IPS DF 6.9 (cell line): Measurements from ENCODE around the gene TRAPPC11.

ENCODE experiments used
- DNase-seq: peaks from one replicate; pipeline ENCODE4 v3.0.0-alpha.2; 2013; ENCODE audit warnings: low read depth, low spot score
- H3K27ac ChIP-seq: one replicate; pipeline ENCODE4 v1.5.1; 2013; ENCODE audit warnings: low read length, control low read depth
- H3K27me3 ChIP-seq: 2 replicates; pipeline ENCODE4 v1.6.1; 2013; ENCODE audit warnings: mild to moderate bottlenecking, low read length; ENCODE audit not compliant: control insufficient read depth, insufficient read depth
- H3K36me3 ChIP-seq: 2 replicates; pipeline ENCODE4 v1.6.1; 2013; ENCODE audit warnings: low read length; ENCODE audit not compliant: control insufficient read depth, insufficient read depth
- H3K4me1 ChIP-seq: 2 replicates; pipeline ENCODE4 v1.6.1; 2013; ENCODE audit warnings: low read length; ENCODE audit not compliant: control insufficient read depth, insufficient read depth
- H3K4me3 ChIP-seq: 2 replicates; pipeline ENCODE4 v1.5.1; 2013; ENCODE audit warnings: mild to moderate bottlenecking, low read length
- H3K9me3 ChIP-seq: 2 replicates; pipeline ENCODE4 v1.6.1; 2013; ENCODE audit warnings: low read length, inconsistent platforms; ENCODE audit not compliant: control insufficient read depth, insufficient read depth
- WGBS: extraction: QIAGEN DNeasy Blood & Tissue Kit; methylation state at CpG from one replicate; pipeline ENCODE4 v1.1.7; 2013; ENCODE audit warnings: mixed read lengths, missing lambda C conversion rate; ENCODE audit not compliant: insufficient read length, insufficient coverage; 5-methylcytosine and 5-hydroxymethylcytosine counted together

The TRAPPC11 gene

DNA sequence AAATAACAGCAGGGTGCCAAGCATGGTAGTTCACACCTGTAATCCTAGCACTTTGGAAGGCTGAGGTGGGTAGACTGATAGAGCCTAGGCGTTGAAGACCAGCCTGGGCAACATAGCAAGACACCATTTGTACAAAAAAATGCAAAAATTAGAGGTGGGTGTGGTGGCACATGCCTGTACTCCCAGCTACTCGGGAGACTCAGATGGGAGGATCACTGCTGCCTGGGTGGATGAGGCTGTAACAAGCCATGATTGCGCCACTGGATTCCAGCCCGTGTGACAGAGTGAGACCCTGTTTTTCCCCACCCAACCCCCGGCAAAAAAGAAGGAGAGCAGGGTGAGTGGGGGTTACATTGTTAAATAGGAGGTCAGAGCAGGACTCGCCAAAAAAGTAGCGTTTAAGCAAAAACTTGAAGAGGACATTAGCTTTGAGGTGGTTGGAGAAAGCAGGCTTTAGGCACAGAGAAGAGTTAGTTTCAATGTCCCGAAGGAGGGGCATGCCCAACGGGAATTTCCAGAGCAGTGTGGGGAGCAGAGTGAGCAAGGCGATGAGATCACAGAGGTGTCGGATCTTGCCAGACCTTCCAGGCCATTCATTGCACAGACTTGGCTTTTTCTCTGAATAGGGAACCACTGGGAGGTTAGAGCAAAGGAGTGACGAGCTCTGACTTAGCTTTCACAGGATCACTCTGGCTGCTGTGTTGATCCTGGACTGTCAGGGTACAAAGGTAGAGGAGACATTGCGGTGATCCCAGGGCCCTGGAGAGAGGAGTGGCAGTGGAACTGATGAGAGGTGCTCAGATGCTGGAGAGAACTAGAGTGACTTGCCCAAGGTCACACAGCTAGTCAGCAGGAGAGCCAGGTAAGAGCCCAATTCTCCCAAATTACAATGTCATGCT is 70.6 kb downstream of the TRAPPC11 start:
- no peaks in the 10 kb centered on the region for H3K9me3 ChIP-seq
- no peaks in the 10 kb centered on the region for H3K36me3 ChIP-seq
- no peak overlapping the region for H3K27ac ChIP-seq
- DNase-seq: no peak
- no peaks in the 10 kb centered on the region for H3K4me1 ChIP-seq
- H3K27me3 ChIP-seq: no peaks in the 10 kb centered on the region
- no peak overlapping the region for H3K4me3 ChIP-seq
- no CpG with 5 or more reads among the region's 13 CpGs for WGBS

GRCh38 chr4:183732296-183732695 is 73.2 kb downstream of the TRAPPC11 start:
- WGBS: no CpG with 5 or more reads among the region's 8 CpGs
- Histone ChIP-seq H3K4me1 (no peaks in the 10 kb centered on the region), H3K9me3 (no peaks in the 10 kb centered on the region), H3K27me3 (no peaks in the 10 kb centered on the region), H3K4me3 (no peak overlapping the region), H3K27ac (no peak overlapping the region), H3K36me3 (no peaks in the 10 kb centered on the region)
- DNase-seq: no peak

DNA sequence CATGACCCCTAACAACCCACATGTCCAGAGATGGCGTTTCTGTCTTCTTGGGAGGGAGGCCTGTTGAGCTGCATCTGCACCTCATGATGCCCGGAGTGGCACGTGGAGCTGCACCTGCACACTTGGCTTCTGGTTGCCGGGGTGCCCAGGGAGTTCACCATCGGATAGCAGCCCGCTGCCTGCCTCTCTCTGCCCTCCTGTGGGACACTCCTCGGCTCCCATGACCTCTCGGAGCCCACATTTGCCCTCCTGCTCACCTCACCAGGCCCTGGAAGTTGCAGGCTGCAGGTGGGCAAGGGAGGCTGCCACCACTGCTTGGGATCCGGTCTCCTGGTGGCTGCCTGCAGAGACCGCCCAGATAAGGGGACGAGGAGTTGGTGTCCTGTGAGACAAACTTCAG is 74.1 kb downstream of the TRAPPC11 start:
- Histone ChIP-seq H3K27me3 (no peaks in the 10 kb centered on the region), H3K36me3 (no peaks in the 10 kb centered on the region), H3K27ac (no peak overlapping the region), H3K9me3 (no peaks in the 10 kb centered on the region), H3K4me1 (no peaks in the 10 kb centered on the region), H3K4me3 (no peak overlapping the region)
- no peak for DNase-seq
- no CpG with 5 or more reads among the region's 11 CpGs for WGBS

DNA sequence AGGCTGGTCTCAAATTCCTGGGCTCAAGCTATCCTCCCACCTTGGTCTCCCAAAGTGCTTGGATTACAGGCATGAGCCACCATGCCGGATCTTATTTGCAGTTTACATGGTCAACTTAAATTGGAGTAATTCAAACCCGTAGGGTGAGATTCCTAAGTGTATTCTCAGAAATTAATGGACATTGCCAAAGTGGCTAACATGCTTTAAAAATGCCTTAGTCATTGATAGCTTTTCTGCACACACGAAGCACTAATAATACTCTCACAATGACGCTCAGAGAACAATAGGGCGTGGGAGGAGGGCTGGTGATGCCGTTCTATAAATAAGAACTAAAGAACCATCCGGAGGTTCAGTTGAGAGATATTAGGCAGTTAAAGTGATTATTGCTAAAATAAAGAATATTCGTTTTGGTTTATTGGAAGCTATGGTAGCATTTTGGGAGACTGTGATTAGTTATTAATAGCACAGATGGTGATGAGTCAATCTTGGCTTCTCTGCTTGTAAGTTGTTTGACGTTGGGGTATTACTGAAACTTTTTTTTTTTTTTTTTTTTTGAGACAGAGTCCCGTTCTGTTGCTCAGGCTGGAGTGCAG is 79.1 kb downstream of the TRAPPC11 start:
- Histone ChIP-seq H3K36me3 (no peaks in the 10 kb centered on the region), H3K27me3 (no peaks in the 10 kb centered on the region), H3K9me3 (no peaks in the 10 kb centered on the region), H3K4me3 (no peak overlapping the region), H3K4me1 (no peaks in the 10 kb centered on the region), H3K27ac (no peak overlapping the region)
- DNase-seq: no peak
- WGBS: 100% methylated on average over 1 of the region's 10 CpGs

DNA sequence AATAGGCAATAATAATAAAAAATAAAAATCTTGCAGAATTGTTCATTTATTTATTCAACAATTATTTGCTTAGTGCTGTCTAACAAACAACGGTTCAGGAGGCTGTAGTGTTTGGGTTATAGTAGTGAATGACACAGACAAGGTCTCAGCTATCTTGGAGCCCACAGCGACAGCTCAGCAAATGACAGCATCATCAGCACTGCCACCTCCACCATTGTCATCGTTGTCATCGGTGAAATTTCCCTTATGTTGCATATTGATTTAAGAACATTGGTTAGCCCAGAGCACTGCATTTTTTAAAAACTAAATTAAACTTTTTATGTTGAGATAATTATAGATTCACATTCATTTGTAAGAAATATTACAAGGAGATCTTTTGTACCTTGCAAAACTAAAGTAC is 79.9 kb downstream of the TRAPPC11 start:
- Histone ChIP-seq H3K27ac (no peak overlapping the region), H3K4me1 (no peaks in the 10 kb centered on the region), H3K27me3 (no peaks in the 10 kb centered on the region), H3K36me3 (no peaks in the 10 kb centered on the region), H3K9me3 (no peaks in the 10 kb centered on the region), H3K4me3 (no peak overlapping the region)
- DNase-seq: no peak
- no CpG with 5 or more reads among the region's 4 CpGs for WGBS

GRCh38 chr4:183746305-183747229 is 87.5 kb downstream of the TRAPPC11 start:
- no peak for DNase-seq
- H3K9me3 ChIP-seq: no peaks in the 10 kb centered on the region; the same call in 1 of the 2 replicates
- no peak overlapping the region for H3K27ac ChIP-seq
- no peak overlapping the region for H3K4me3 ChIP-seq
- no peaks in the 10 kb centered on the region for H3K36me3 ChIP-seq
- H3K4me1 ChIP-seq: no peaks in the 10 kb centered on the region; the same call in 1 of the 2 replicates
- no peaks in the 10 kb centered on the region for H3K27me3 ChIP-seq
- WGBS: no CpG with 5 or more reads among the region's 48 CpGs

- Histone ChIP-seq H3K27me3 (no peaks in the 10 kb centered on the region), H3K4me3 (no peak overlapping the region), H3K27ac (no peak overlapping the region), H3K9me3 (no peaks in the 10 kb centered on the region; the same call in 1 of the 2 replicates), H3K36me3 (no peaks in the 10 kb centered on the region), H3K4me1 (no peaks in the 10 kb centered on the region; the same call in 1 of the 2 replicates)
- no CpG with 5 or more reads among the region's 2 CpGs for WGBS
- DNase-seq: no peak
Observed at GRCh38 chr4:183747380-183747779, 88.3 kb downstream of the TRAPPC11 start.

- Histone ChIP-seq H3K27me3 (no peaks in the 10 kb centered on the region), H3K4me1 (no peaks in the 10 kb centered on the region; the same call in 1 of the 2 replicates), H3K27ac (no peak overlapping the region), H3K36me3 (no peaks in the 10 kb centered on the region), H3K4me3 (no peak overlapping the region), H3K9me3 (no peaks in the 10 kb centered on the region; the same call in 1 of the 2 replicates)
- no peak for DNase-seq
- WGBS: no CpG with 5 or more reads among the region's 6 CpGs
Observed at GRCh38 chr4:183747931-183748670, 89.0 kb downstream of the TRAPPC11 start.

DNA sequence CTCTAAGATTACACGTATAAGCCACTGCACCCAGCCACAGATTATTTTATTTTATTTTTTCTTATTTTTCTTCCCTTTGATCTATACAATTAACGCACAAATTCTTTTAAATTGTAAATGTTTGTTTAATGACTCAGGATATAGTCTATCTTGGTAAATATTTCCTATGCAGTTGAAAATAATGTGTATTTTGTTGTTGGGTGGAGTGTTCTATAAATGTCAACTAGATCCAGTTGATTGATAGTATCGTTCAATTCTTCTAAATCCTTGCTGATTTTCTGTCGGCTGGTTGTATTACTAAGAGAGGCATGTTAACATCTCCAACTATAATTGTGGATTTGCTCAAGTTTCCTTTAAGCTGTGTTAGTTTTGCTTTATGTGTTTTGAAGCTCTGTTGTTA is 92.0 kb downstream of the TRAPPC11 start:
- Histone ChIP-seq H3K27ac (no peak overlapping the region), H3K9me3 (no peaks in the 10 kb centered on the region; the same call in 1 of the 2 replicates), H3K27me3 (no peaks in the 10 kb centered on the region), H3K4me1 (no peaks in the 10 kb centered on the region; the same call in 1 of the 2 replicates), H3K4me3 (no peak overlapping the region), H3K36me3 (no peaks in the 10 kb centered on the region)
- no peak for DNase-seq
- WGBS: 100% methylated on average over 1 of the region's 4 CpGs
